Measurements from ENCODE around the gene ATP5F1E. TPM values are rescaled to one million over a fixed set of nuclear protein-coding genes. Genes with fewer than 3 reads are reported as not detected.
A peak's percentile ranks its signal among the peaks of the same experiment; 100 is the strongest.

Gene ATP5F1E
- total and polyA plus RNA-seq, 2 donors from 2014 or later: 67.7 to 251 TPM

GRCh38 chr20:59062081-59062480 is 29.9 kb upstream of the ATP5F1E start:
- TF ChIP-seq, protein P1, sequence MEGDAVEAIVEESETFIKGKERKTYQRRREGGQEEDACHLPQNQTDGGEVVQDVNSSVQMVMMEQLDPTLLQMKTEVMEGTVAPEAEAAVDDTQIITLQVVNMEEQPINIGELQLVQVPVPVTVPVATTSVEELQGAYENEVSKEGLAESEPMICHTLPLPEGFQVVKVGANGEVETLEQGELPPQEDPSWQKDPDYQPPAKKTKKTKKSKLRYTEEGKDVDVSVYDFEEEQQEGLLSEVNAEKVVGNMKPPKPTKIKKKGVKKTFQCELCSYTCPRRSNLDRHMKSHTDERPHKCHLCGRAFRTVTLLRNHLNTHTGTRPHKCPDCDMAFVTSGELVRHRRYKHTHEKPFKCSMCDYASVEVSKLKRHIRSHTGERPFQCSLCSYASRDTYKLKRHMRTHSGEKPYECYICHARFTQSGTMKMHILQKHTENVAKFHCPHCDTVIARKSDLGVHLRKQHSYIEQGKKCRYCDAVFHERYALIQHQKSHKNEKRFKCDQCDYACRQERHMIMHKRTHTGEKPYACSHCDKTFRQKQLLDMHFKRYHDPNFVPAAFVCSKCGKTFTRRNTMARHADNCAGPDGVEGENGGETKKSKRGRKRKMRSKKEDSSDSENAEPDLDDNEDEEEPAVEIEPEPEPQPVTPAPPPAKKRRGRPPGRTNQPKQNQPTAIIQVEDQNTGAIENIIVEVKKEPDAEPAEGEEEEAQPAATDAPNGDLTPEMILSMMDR (IDR thresholded peaks at IDR 0.05; ENCODE audit: borderline replicate concordance, extremely low read depth, insufficient read depth): no peak
- Histone ChIP-seq H3K27ac (ENCODE audit: low read depth in 2 of 2, low read length in 2 of 2) (no peak overlapping the region), H3K4me3 (ENCODE audit: low read length in 3 of 3) (no peak overlapping the region), H3K4me1 (ENCODE audit: control insufficient read depth in 2 of 3, insufficient read depth in 2 of 3, low read depth in 1 of 3, low read length in 3 of 3) (peaks cover 0 to 5% (median 0%) of the 10 kb centered on the region in 3 donors), H3K36me3 (ENCODE audit: control insufficient read depth in 2 of 3, insufficient read depth in 3 of 3, low read length in 3 of 3) (no peaks in the 10 kb centered on the region), H3K9me3 (ENCODE audit: control insufficient read depth in 2 of 3, insufficient read depth in 1 of 3, low read length in 3 of 3) (no peaks in the 10 kb centered on the region), H3K9ac (ENCODE audit: low read length in 3 of 3) (no peak overlapping the region), H3K27me3 (ENCODE audit: control insufficient read depth, insufficient read depth, low read length) (no peaks in the 10 kb centered on the region)
- intact Hi-C loops (cut with DNase I): no loop called here
- DNase-seq (no peak), FAIRE-seq (no peak)

DNA sequence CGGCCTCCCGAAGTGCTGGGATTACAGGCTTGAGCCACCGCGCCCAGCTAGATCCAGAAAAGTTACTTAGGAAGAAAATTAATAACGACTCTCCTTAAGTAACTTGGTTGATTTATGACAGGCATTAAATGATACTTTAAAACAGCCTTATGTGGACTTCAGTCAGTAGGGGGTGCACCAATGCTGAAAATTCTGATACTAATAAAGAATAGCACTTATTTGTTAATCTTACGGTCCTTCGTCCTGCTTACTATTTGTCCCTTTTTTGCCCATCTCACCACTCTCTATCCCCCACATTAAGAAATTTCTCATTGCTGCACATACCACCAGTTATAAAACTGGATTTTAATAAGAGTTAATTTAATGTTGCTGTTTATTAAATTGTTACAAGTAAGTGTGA is 23.2 kb upstream of the ATP5F1E start:
- H3K4me1 ChIP-seq (ENCODE audit: control insufficient read depth in 2 of 3, insufficient read depth in 2 of 3, low read depth in 1 of 3, low read length in 3 of 3): no peaks in the 10 kb centered on the region
- intact Hi-C loops (cut with DNase I): no loop called here

DNA sequence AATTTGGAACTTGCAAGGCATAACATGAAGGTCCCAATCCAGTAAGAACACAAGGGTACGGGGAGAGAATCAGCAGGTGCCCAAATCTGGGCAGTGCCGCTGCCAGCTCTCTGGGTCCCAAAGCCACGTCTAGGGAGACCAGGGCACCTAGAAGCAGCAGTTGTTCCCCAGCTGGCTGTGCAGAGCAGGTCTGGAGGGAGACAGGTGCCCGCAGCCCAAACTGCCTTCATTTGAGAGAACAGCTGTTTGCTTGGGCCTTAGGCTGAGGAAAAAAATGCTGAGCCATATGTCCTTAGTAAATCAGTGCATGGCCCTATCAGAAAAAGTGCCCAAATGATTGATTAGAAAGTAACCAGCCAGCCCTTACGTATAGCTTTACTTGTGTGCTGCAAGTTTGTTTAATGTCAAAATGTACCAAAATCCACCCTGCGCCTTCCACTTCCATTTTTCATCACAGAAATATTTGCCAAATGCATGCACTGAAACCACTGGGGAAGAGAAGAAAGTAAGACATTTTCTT is 19.6 kb upstream of the ATP5F1E start:
- no peak overlapping the region for H3K27ac ChIP-seq (ENCODE audit: low read depth in 2 of 2, low read length in 2 of 2)
- H3K4me3 ChIP-seq (ENCODE audit: low read length in 3 of 3): no peak overlapping the region
- no peaks in the 10 kb centered on the region for H3K4me1 ChIP-seq (ENCODE audit: control insufficient read depth in 2 of 3, insufficient read depth in 2 of 3, low read depth in 1 of 3, low read length in 3 of 3)
- no peak for FAIRE-seq
- DNase-seq: no peak
- no peak overlapping the region for H3K9ac ChIP-seq (ENCODE audit: low read length in 3 of 3)
- peaks cover 0 to 4% (median 0%) of the 10 kb centered on the region in 3 donors for H3K9me3 ChIP-seq (ENCODE audit: control insufficient read depth in 2 of 3, insufficient read depth in 1 of 3, low read length in 3 of 3)
- intact Hi-C loops (cut with DNase I): no loop called here
- TF ChIP-seq, protein P1 (IDR thresholded peaks at IDR 0.05; ENCODE audit: borderline replicate concordance, extremely low read depth, insufficient read depth): no peak
- H3K27me3 ChIP-seq (ENCODE audit: control insufficient read depth, insufficient read depth, low read length): no peaks in the 10 kb centered on the region
- H3K36me3 ChIP-seq (ENCODE audit: control insufficient read depth in 2 of 3, insufficient read depth in 3 of 3, low read length in 3 of 3): no peaks in the 10 kb centered on the region

More for the DNA sequence above, 23.2 kb upstream of the ATP5F1E start:
- Histone ChIP-seq H3K9ac (ENCODE audit: low read length in 3 of 3) (no peak overlapping the region), H3K4me3 (ENCODE audit: low read length in 3 of 3) (no peak overlapping the region), H3K36me3 (ENCODE audit: control insufficient read depth in 2 of 3, insufficient read depth in 3 of 3, low read length in 3 of 3) (no peaks in the 10 kb centered on the region), H3K9me3 (ENCODE audit: control insufficient read depth in 2 of 3, insufficient read depth in 1 of 3, low read length in 3 of 3) (peaks cover 0 to 5% (median 0%) of the 10 kb centered on the region in 3 donors), H3K27me3 (ENCODE audit: control insufficient read depth, insufficient read depth, low read length) (no peaks in the 10 kb centered on the region), H3K27ac (ENCODE audit: low read depth in 2 of 2, low read length in 2 of 2) (no peak overlapping the region)
- FAIRE-seq: no peak
- TF ChIP-seq, protein P1 (IDR thresholded peaks at IDR 0.05; ENCODE audit: borderline replicate concordance, extremely low read depth, insufficient read depth): no peak
- peak in 1 of 5 donors; percentile 55 for DNase-seq

- Histone ChIP-seq H3K4me3 (ENCODE audit: low read length in 3 of 3) (no peak overlapping the region), H3K9me3 (ENCODE audit: control insufficient read depth in 2 of 3, insufficient read depth in 1 of 3, low read length in 3 of 3) (no peaks in the 10 kb centered on the region), H3K27me3 (ENCODE audit: control insufficient read depth, insufficient read depth, low read length) (no peaks in the 10 kb centered on the region), H3K9ac (ENCODE audit: low read length in 3 of 3) (no peak overlapping the region), H3K27ac (ENCODE audit: low read depth in 2 of 2, low read length in 2 of 2) (no peak overlapping the region), H3K4me1 (ENCODE audit: control insufficient read depth in 2 of 3, insufficient read depth in 2 of 3, low read depth in 1 of 3, low read length in 3 of 3) (no peaks in the 10 kb centered on the region), H3K36me3 (ENCODE audit: control insufficient read depth in 2 of 3, insufficient read depth in 3 of 3, low read length in 3 of 3) (no peaks in the 10 kb centered on the region)
- DNase-seq: no peak
- TF ChIP-seq, protein P1 (IDR thresholded peaks at IDR 0.05; ENCODE audit: borderline replicate concordance, extremely low read depth, insufficient read depth): no peak
- intact Hi-C loops (cut with DNase I): no loop called here
- no peak for FAIRE-seq
Measured at GRCh38 chr20:59050437-59050836, 18.3 kb upstream of the ATP5F1E start.
